PC-9 (cell line): ENCODE measurements around the gene SPINK4.

ENCODE experiments used
- EZH2 ChIP-seq: fragments of 200-600 bp; sonication (generic); IDR thresholded peaks from 2 replicates; pipeline ENCODE4 v1.8.0; 2017; ENCODE audit warnings: antibody characterized with exemption, low read depth
- TF ChIP-seq, protein P1 (sequence below): fragments of 200-600 bp; sonication (generic); conservative IDR thresholded peaks from 2 replicates; pipeline ENCODE4 v1.6.1; 2017; ENCODE audit warnings: mixed run types, antibody characterized with exemption, mild to moderate bottlenecking, moderate library complexity

DNA sequence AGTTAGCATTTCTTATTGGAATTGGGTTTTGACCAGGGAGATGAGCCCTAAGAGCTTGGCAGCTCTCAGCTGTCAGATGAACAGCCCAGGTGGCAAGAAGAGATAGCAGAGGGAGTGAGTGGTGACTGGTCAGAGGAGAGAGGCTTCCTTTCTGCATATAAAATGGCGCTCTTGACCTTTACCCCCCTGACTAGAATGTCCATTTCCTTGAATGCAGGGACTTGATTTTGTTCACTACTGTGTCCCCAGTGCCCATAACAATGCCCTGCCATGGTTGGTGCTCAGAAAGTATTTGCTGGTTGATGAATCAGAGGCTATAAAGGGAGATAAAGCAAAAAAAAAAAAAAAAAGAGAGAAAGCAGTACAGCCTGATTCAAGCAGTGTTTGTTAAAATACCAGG is 32.1 kb downstream of the SPINK4 start:
- TF ChIP-seq, protein P1, sequence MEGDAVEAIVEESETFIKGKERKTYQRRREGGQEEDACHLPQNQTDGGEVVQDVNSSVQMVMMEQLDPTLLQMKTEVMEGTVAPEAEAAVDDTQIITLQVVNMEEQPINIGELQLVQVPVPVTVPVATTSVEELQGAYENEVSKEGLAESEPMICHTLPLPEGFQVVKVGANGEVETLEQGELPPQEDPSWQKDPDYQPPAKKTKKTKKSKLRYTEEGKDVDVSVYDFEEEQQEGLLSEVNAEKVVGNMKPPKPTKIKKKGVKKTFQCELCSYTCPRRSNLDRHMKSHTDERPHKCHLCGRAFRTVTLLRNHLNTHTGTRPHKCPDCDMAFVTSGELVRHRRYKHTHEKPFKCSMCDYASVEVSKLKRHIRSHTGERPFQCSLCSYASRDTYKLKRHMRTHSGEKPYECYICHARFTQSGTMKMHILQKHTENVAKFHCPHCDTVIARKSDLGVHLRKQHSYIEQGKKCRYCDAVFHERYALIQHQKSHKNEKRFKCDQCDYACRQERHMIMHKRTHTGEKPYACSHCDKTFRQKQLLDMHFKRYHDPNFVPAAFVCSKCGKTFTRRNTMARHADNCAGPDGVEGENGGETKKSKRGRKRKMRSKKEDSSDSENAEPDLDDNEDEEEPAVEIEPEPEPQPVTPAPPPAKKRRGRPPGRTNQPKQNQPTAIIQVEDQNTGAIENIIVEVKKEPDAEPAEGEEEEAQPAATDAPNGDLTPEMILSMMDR = no peak
- no peak for TF ChIP-seq EZH2
